HCT116 (cell line): Measurements from ENCODE around the gene HVCN1. TPM values are rescaled to one million over a fixed set of nuclear protein-coding genes. Genes with fewer than 3 reads are reported as not detected.

Experiments
- ATAC-seq: fragments of 200-7000 bp; cut with Tn5 transposase; 2 replicates; pipeline ENCODE4 v1.9.1; 2020; ENCODE audit warnings: mild to moderate bottlenecking, moderate library complexity
- BruUV-seq: library from RNA; stranded (reverse); fragments of 400-500 nt; replicated peaks from 2 replicates; lab custom pipeline; 2021; lab: Mats Ljungman, UMichigan
- CTCF ChIA-PET: fragments of 300-600 bp; sonication (Branson Sonifier 250); formaldehyde crosslinking; loops from one replicate; lab custom pipeline; 2021; ENCODE audit warnings: antibody characterized with exemption; lab: Charles Lee
- POLR2A ChIA-PET: fragments of 300-600, 350-600 bp; sonication (Branson Sonifier 250); formaldehyde crosslinking; loops from one replicate; lab custom pipeline; 2021; ENCODE audit warnings: antibody characterized with exemption; lab: Charles Lee
- RAD21 ChIA-PET, 2 experiments: fragments of 300-600 bp; sonication (Branson Sonifier 250); formaldehyde crosslinking; loops; one replicate each; lab custom pipeline; 2023; ENCODE audit warnings: low total read pairs in 2 of 2; ENCODE audit not compliant: uncharacterized antibody in 2 of 2, unreplicated experiment in 2 of 2, low non-redundant PET in 1 of 2; lab: Charles Lee
- DNase-seq: peaks from one replicate; pipeline ENCODE4 v3.0.0-alpha.2; 2010; ENCODE audit warnings: low read depth, low spot score
- H2AFZ ChIP-seq: fragments of 200-600 bp; shearing (Covaris generic), sonication (generic); 2 replicates; pipeline ENCODE4 v1.6.1; 2017; ENCODE audit warnings: low read depth, mixed run types, mixed read lengths, antibody characterized with exemption, low read length; ENCODE audit not compliant: poor library complexity, severe bottlenecking
- H3K27ac ChIP-seq: 2 replicates; pipeline ENCODE4 v1.5.1; 2012; ENCODE audit warnings: low read depth, low read length
- H3K27me3 ChIP-seq: fragments of 200-600 bp; sonication (generic); 2 replicates; pipeline ENCODE4 v1.6.1; 2016; ENCODE audit warnings: mixed run types, low read length, mixed read lengths; ENCODE audit not compliant: insufficient read depth
- H3K36me3 ChIP-seq, 2 experiments: fragments of 200-500 bp in 1 of 2; fragments of 200-600 bp in 1 of 2; sonication (Bioruptor generic) in 1 of 2; sonication (generic) in 1 of 2; 2 replicates each; pipeline versions ENCODE4 v1.5.1 to v1.6.1; 2014 to 2016; ENCODE audit warnings: low read length in 2 of 2, inconsistent platforms in 1 of 2, mixed read lengths in 1 of 2, mixed run types in 1 of 2; ENCODE audit not compliant: insufficient read depth in 2 of 2, control insufficient read depth in 1 of 2
- H3K4me1 ChIP-seq, 2 experiments: fragments of 200-600 bp in 1 of 2; sonication (generic) in 1 of 2; 2 replicates each; pipeline versions ENCODE4 v1.5.1 to v1.6.1; 2012 to 2017; ENCODE audit warnings: low read length in 2 of 2, inconsistent platforms in 1 of 2, mild to moderate bottlenecking in 1 of 2, mixed read lengths in 1 of 2, mixed run types in 1 of 2, moderate library complexity in 1 of 2; ENCODE audit not compliant: insufficient read depth in 2 of 2, control insufficient read depth in 1 of 2
- H3K4me2 ChIP-seq: fragments of 200-600 bp; sonication (generic); 2 replicates; pipeline ENCODE4 v1.6.1; 2017; ENCODE audit warnings: mixed run types, low read length, mixed read lengths
- H3K4me3 ChIP-seq, 2 experiments: fragments of 200-600 bp in 1 of 2; sonication (generic) in 1 of 2; replicated peaks in 1 of 2; 2 replicates each; pipeline ENCODE4 v1.5.1; 2011 to 2016; ENCODE audit warnings: low read length in 2 of 2, control low read depth in 1 of 2, low read depth in 1 of 2, mild to moderate bottlenecking in 1 of 2, mixed read lengths in 1 of 2, mixed run types in 1 of 2
- H3K79me2 ChIP-seq: fragments of 200-600 bp; sonication (generic); 2 replicates; pipeline ENCODE4 v1.6.1; 2017; ENCODE audit warnings: mild to moderate bottlenecking, mixed run types, low read length, moderate library complexity, mixed read lengths; ENCODE audit not compliant: insufficient read depth
- H3K9ac ChIP-seq: fragments of 200-600 bp; sonication (generic); 2 replicates; pipeline ENCODE4 v1.6.1; 2016; ENCODE audit warnings: low read length, mixed read lengths
- H3K9me2 ChIP-seq: fragments of 200-600 bp; sonication (generic), shearing (Covaris generic); 2 replicates; pipeline ENCODE4 v1.6.1; 2017; ENCODE audit warnings: mixed run types, mild to moderate bottlenecking, moderate library complexity; ENCODE audit not compliant: insufficient read depth
- H3K9me3 ChIP-seq, 2 experiments: fragments of 200-500 bp in 1 of 2; fragments of 200-600 bp in 1 of 2; sonication (Bioruptor generic) in 1 of 2; sonication (generic) in 1 of 2; 2 replicates each; pipeline ENCODE4 v1.6.1; 2014 to 2017; ENCODE audit warnings: low read length in 2 of 2, mixed read lengths in 2 of 2, inconsistent platforms in 1 of 2, low read depth in 1 of 2, mild to moderate bottlenecking in 1 of 2, mixed run types in 1 of 2, moderate library complexity in 1 of 2; ENCODE audit not compliant: control insufficient read depth in 1 of 2, insufficient read depth in 1 of 2
- H4K20me1 ChIP-seq: fragments of 200-600 bp; sonication (generic), shearing (Covaris generic); 2 replicates; pipeline ENCODE4 v1.6.1; 2017; ENCODE audit warnings: mixed run types, mild to moderate bottlenecking, moderate library complexity; ENCODE audit not compliant: insufficient read depth
- CBX3 ChIP-seq: IDR thresholded peaks from 2 replicates; pipeline ENCODE4 v1.6.1; 2012; ENCODE audit warnings: low read depth
- CEBPB ChIP-seq: IDR thresholded peaks from 2 replicates; pipeline ENCODE4 v1.6.1; 2012; ENCODE audit warnings: low read depth
- FOSL1 ChIP-seq: IDR thresholded peaks from 2 replicates; pipeline ENCODE4 v1.6.1; 2012; ENCODE audit warnings: low read depth
- MAX ChIP-seq: IDR thresholded peaks from 2 replicates; pipeline ENCODE4 v1.6.1; 2012
- POLR2A ChIP-seq: IDR thresholded peaks from 2 replicates; pipeline ENCODE4 v1.7.0; 2011; ENCODE audit warnings: borderline replicate concordance; ENCODE audit not compliant: insufficient read depth, insufficient read length; ENCODE audit errors: extremely low read depth
- RAD21 ChIP-seq: IDR thresholded peaks from 2 replicates; pipeline ENCODE4 v1.6.1; 2012; ENCODE audit warnings: low read depth, mild to moderate bottlenecking
- REST ChIP-seq: IDR thresholded peaks from 2 replicates; pipeline ENCODE4 v1.6.1; 2012; ENCODE audit warnings: low read depth
- SRF ChIP-seq: IDR thresholded peaks from 2 replicates; pipeline ENCODE4 v1.6.1; 2012; ENCODE audit warnings: low read depth
- ZBTB33 ChIP-seq: IDR thresholded peaks from 2 replicates; pipeline ENCODE4 v1.6.1; 2011; ENCODE audit warnings: mild to moderate bottlenecking, low read length, moderate library complexity; ENCODE audit not compliant: insufficient replicate concordance; ENCODE audit errors: extremely low read depth
- ZFX ChIP-seq: fragments of 450-650 bp; IDR thresholded peaks from 2 replicates; pipeline ENCODE4 v1.6.1; 2017
- intact Hi-C: fragments of 100-400 bp; cut with micrococcal nuclease; formaldehyde crosslinking; loops from 2 replicates; pipeline ENCODE4 v1.10.0; 2022
- total RNA-seq: library from RNA; stranded (reverse); gene quantifications from one replicate; pipeline ENCODE4 v1.2.1, GENCODE V29; 2021; ENCODE audit not compliant: unreplicated experiment

HVCN1 gene
- total RNA-seq, 1 experiment from 2014 or later, result 0.15 TPM

DNA sequence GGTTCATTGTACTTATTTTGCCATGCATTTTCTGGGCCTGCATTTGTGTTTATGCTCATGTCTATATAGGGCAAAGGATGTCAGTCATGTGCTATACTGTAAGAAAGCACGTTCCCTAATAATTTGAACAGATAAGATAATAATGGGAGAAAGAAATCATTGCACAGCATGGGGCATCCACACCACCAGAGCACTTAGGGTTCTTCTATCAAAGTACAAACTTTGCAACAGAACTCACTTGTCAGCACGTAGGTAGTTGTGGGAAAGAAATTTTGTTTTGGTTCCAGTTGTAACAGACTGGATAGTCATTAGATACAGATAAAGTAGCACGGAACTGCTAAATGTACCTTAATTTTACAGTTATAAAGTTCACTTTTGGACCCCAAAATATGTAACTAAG is 43.7 kb upstream of the HVCN1 start:
- Histone ChIP-seq H3K4me2 (no peak overlapping the region), H3K9me2 (no peaks in the 10 kb centered on the region), H3K9me3 (no peaks in the 10 kb centered on the region), H3K4me3 (no peak overlapping the region), H4K20me1 (peaks cover 68% of the 10 kb centered on the region; the same call in 1 of the 2 replicates), H3K9ac (no peak overlapping the region), H3K4me1 (no peaks in the 10 kb centered on the region), H3K27me3 (no peaks in the 10 kb centered on the region), H2AFZ (no peak overlapping the region), H3K36me3 (peaks cover 50% of the 10 kb centered on the region in 2 experiments), H3K79me2 (peaks cover 100% of the 10 kb centered on the region), H3K27ac (no peak overlapping the region)
- ChIA-PET RAD21 (no interaction called here), POLR2A (no interaction called here), CTCF (interaction anchor here (1.1 kb wide), 1 partner anchor 28 kb away, joined by 5 read pairs; no protein-coding TSS in a partner anchor)
- DNase-seq, result no peak
- no peak for TF ChIP-seq CBX3
- no peak for TF ChIP-seq ZBTB33
- no peak for TF ChIP-seq POLR2A
- TF ChIP-seq REST, result no peak
- TF ChIP-seq ZFX, result no peak
- no peak for TF ChIP-seq SRF
- no peak for TF ChIP-seq FOSL1
- no peak for TF ChIP-seq MAX
- TF ChIP-seq RAD21, result no peak
- TF ChIP-seq CEBPB, result no peak
- no peak for ATAC-seq
- BruUV-seq, result no TSS peak
- intact Hi-C loops, result no loop called here
